ENCODE data around the gene SFMBT1.

The SFMBT1 gene

DNA sequence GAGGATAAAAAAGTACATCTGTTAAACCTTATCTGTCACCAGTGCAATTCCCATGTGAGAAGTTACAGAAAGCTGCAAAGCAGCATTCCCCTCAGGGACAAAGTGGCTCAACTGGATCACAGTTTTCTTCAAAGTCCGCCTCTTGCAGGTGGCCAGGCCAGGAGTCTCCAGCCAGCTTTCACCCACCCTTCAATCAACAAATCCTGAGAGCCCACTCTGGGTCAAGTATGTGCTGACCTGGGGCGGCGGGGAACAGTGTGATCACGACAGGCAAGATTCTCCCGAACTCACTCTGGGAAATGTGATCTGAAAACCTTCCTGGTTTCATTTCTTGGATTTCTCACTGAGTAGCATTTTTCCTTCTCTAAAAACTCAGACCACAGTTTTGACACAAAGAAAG is 45.1 kb upstream of the SFMBT1 start:
- Histone ChIP-seq H3K9ac (ENCODE audit: low read length) (no peak overlapping the region), H3K36me3 (ENCODE audit: insufficient read depth, low read length) (peaks cover 58% of the 10 kb centered on the region), H4K20me1 (ENCODE audit: insufficient read depth, low read length) (no peaks in the 10 kb centered on the region), H3K27me3 (ENCODE audit: insufficient read depth, low read length) (no peaks in the 10 kb centered on the region), H3K27ac (ENCODE audit: low read depth, low read length, poor library complexity, severe bottlenecking) (no peak overlapping the region), H3K9me3 (ENCODE audit: low read length) (no peaks in the 10 kb centered on the region), H3K4me1 (ENCODE audit: insufficient read depth, low read length, severe bottlenecking) (no peaks in the 10 kb centered on the region), H3K9me2 (ENCODE audit: low read depth, low read length) (no peaks in the 10 kb centered on the region), H3K4me2 (ENCODE audit: low read length) (no peak overlapping the region), H3F3A (ENCODE audit: insufficient read depth, low read length) (no peaks in the 10 kb centered on the region), H2AFZ (ENCODE audit: low read length) (no peak overlapping the region), H3K79me2 (ENCODE audit: insufficient read depth, low read length) (no peaks in the 10 kb centered on the region), H3K4me3 (ENCODE audit: low read depth, low read length, poor library complexity, severe bottlenecking) (no peak overlapping the region)
- no peak for TF ChIP-seq EZH2 (IDR thresholded peaks at IDR 0.05; ENCODE audit: borderline replicate concordance, low read length)
- TF ChIP-seq, protein P1, sequence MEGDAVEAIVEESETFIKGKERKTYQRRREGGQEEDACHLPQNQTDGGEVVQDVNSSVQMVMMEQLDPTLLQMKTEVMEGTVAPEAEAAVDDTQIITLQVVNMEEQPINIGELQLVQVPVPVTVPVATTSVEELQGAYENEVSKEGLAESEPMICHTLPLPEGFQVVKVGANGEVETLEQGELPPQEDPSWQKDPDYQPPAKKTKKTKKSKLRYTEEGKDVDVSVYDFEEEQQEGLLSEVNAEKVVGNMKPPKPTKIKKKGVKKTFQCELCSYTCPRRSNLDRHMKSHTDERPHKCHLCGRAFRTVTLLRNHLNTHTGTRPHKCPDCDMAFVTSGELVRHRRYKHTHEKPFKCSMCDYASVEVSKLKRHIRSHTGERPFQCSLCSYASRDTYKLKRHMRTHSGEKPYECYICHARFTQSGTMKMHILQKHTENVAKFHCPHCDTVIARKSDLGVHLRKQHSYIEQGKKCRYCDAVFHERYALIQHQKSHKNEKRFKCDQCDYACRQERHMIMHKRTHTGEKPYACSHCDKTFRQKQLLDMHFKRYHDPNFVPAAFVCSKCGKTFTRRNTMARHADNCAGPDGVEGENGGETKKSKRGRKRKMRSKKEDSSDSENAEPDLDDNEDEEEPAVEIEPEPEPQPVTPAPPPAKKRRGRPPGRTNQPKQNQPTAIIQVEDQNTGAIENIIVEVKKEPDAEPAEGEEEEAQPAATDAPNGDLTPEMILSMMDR (IDR thresholded peaks at IDR 0.05; ENCODE audit: low read length), result no peak

DNA sequence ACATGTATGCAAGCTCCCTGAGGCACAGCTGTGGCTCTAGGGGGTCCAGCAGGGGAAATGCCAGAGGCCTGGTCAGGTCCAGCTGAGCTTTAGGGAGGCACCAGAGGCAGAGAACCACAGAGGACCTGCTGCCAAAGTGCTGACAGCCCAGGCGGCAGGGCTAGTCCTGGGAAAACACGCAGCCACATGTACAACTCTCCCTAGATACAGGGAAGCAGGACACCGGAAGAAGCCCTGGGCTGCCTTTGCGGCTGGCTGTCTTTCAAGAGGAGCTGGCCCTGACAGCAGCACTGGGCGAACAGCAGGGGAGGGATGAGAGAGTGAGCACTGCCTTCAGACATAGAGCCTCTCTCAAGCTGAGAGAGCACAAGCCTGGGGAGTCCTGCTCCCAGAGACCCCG is 43.6 kb upstream of the SFMBT1 start:
- Histone ChIP-seq H4K20me1 (ENCODE audit: insufficient read depth, low read length) (no peaks in the 10 kb centered on the region), H3K9ac (ENCODE audit: low read length) (no peak overlapping the region), H3K9me2 (ENCODE audit: low read depth, low read length) (no peaks in the 10 kb centered on the region), H3K9me3 (ENCODE audit: low read length) (no peaks in the 10 kb centered on the region), H3K4me1 (ENCODE audit: insufficient read depth, low read length, severe bottlenecking) (no peaks in the 10 kb centered on the region), H3F3A (ENCODE audit: insufficient read depth, low read length) (no peaks in the 10 kb centered on the region), H3K79me2 (ENCODE audit: insufficient read depth, low read length) (no peaks in the 10 kb centered on the region), H2AFZ (ENCODE audit: low read length) (no peak overlapping the region), H3K4me3 (ENCODE audit: low read depth, low read length, poor library complexity, severe bottlenecking) (no peak overlapping the region), H3K27ac (ENCODE audit: low read depth, low read length, poor library complexity, severe bottlenecking) (no peak overlapping the region), H3K4me2 (ENCODE audit: low read length) (no peak overlapping the region), H3K36me3 (ENCODE audit: insufficient read depth, low read length) (peaks cover 48% of the 10 kb centered on the region), H3K27me3 (ENCODE audit: insufficient read depth, low read length) (no peaks in the 10 kb centered on the region)
- TF ChIP-seq, protein P1 (IDR thresholded peaks at IDR 0.05; ENCODE audit: low read length), result no peak
- no peak for TF ChIP-seq EZH2 (IDR thresholded peaks at IDR 0.05; ENCODE audit: borderline replicate concordance, low read length)

- H4K20me1 ChIP-seq (ENCODE audit: insufficient read depth, low read length), result no peaks in the 10 kb centered on the region
- no peaks in the 10 kb centered on the region for H3K4me1 ChIP-seq (ENCODE audit: insufficient read depth, low read length, severe bottlenecking)
- no peak overlapping the region for H3K4me3 ChIP-seq (ENCODE audit: low read depth, low read length, poor library complexity, severe bottlenecking)
- no peaks in the 10 kb centered on the region for H3F3A ChIP-seq (ENCODE audit: insufficient read depth, low read length)
- H3K4me2 ChIP-seq (ENCODE audit: low read length), result no peak overlapping the region
- peaks cover 12% of the 10 kb centered on the region for H3K36me3 ChIP-seq (ENCODE audit: insufficient read depth, low read length)
- H3K27me3 ChIP-seq (ENCODE audit: insufficient read depth, low read length), result no peaks in the 10 kb centered on the region
- no peaks in the 10 kb centered on the region for H3K9me3 ChIP-seq (ENCODE audit: low read length)
- H3K9ac ChIP-seq (ENCODE audit: low read length), result no peak overlapping the region
- H2AFZ ChIP-seq (ENCODE audit: low read length), result no peak overlapping the region
- H3K9me2 ChIP-seq (ENCODE audit: low read depth, low read length), result no peaks in the 10 kb centered on the region
- H3K79me2 ChIP-seq (ENCODE audit: insufficient read depth, low read length), result no peaks in the 10 kb centered on the region
- no peak overlapping the region for H3K27ac ChIP-seq (ENCODE audit: low read depth, low read length, poor library complexity, severe bottlenecking)
- no peak for TF ChIP-seq EZH2 (IDR thresholded peaks at IDR 0.05; ENCODE audit: borderline replicate concordance, low read length)
- TF ChIP-seq, protein P1 (IDR thresholded peaks at IDR 0.05; ENCODE audit: low read length), result no peak
Measured at GRCh38 chr3:53085476-53085875, 39.6 kb upstream of the SFMBT1 start.
